Prostate gland (tissue), 2 donors: ENCODE results near the gene FBXL16.

ENCODE experiments used
- POLR2AphosphoS5 ChIP-seq: sonication (generic); formaldehyde crosslinking; IDR thresholded peaks from one replicate; pipeline ENCODE4 v1.6.1; 2017; ENCODE audit warnings: antibody characterized with exemption
- TF ChIP-seq, protein P1 (sequence below), 4 experiments: fragments of 200-600 bp in 2 of 4; fragments of 450-650 bp in 2 of 4; sonication (generic) in 2 of 4; IDR thresholded peaks; 1 replicate in 3 of 4; 2 replicates in 1 of 4; pipeline ENCODE4 v1.5.1; 2016 to 2019; ENCODE audit warnings: antibody characterized with exemption in 4 of 4, mild to moderate bottlenecking in 2 of 4, moderate library complexity in 2 of 4

DNA sequence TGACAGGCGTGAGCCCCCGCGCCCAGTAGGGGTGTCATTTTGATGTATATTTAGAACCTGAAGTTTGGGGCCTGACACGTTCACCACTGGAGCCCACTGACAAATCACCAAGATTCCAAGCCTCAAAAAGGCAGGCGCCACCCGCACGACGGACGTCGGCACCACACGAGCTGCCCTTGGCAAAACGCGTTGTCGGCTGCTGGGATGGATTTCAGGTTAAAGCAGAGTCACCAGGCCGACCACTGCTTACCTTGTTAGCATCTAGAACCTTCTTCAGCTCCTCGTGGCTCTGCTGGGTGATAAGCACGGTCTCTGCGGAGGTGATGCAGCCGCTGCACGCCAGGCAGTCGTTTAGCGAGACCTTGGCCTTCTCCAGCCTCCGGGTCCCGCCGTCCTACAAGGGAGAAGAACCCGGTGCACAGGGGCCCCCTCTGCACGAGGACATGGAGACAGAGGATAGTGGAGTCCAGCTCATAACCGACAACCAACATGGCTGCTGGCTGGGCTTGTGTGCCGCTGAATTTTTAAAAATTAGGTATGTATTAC is 31.4 kb upstream of the FBXL16 start:
- TF ChIP-seq, protein P1, sequence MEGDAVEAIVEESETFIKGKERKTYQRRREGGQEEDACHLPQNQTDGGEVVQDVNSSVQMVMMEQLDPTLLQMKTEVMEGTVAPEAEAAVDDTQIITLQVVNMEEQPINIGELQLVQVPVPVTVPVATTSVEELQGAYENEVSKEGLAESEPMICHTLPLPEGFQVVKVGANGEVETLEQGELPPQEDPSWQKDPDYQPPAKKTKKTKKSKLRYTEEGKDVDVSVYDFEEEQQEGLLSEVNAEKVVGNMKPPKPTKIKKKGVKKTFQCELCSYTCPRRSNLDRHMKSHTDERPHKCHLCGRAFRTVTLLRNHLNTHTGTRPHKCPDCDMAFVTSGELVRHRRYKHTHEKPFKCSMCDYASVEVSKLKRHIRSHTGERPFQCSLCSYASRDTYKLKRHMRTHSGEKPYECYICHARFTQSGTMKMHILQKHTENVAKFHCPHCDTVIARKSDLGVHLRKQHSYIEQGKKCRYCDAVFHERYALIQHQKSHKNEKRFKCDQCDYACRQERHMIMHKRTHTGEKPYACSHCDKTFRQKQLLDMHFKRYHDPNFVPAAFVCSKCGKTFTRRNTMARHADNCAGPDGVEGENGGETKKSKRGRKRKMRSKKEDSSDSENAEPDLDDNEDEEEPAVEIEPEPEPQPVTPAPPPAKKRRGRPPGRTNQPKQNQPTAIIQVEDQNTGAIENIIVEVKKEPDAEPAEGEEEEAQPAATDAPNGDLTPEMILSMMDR (IDR thresholded peaks at IDR 0.05): no peak
- no peak for TF ChIP-seq POLR2AphosphoS5
